ENCODE data around the gene KCNJ9. TPM values are rescaled to one million over a fixed set of nuclear protein-coding genes. Genes with fewer than 3 reads are reported as not detected.

The KCNJ9 gene
- under 0.01 and 0.13 TPM in 2 replicates for total RNA-seq

- H3K4me3 ChIP-seq (ENCODE audit: low read depth, low read length), result no peak within 1 kb of the TSS
- no peak for FAIRE-seq
- DNase-seq (ENCODE audit: low read depth), result no peak
- no peaks in the 10 kb centered on the region for H3K36me3 ChIP-seq (ENCODE audit: control insufficient read depth, insufficient read depth, low read length)
- no peak for TF ChIP-seq CTCF (IDR thresholded peaks at IDR 0.05; ENCODE audit: insufficient read depth, low read length, severe bottlenecking)
- H3K27me3 ChIP-seq (ENCODE audit: control insufficient read depth, insufficient read depth, low read length), result peaks cover 22% of the 10 kb centered on the region
Measured at GRCh38 chr1:160081261-160081936, at the start of gene KCNJ9. Gene KCNJ9 (plus strand): TSS chr1:160081538. CDS start chr1:160084031, 2,493 bp downstream.

GRCh38 chr1:160032165-160032820, 49.0 kb upstream of the KCNJ9 start:
- H3K4me3 ChIP-seq (ENCODE audit: low read depth, low read length), result peak overlapping the region; percentile 99
- no peaks in the 10 kb centered on the region for H3K27me3 ChIP-seq (ENCODE audit: control insufficient read depth, insufficient read depth, low read length)
- DNase-seq (ENCODE audit: low read depth) (peak; percentile 51), FAIRE-seq (no peak)
- no peaks in the 10 kb centered on the region for H3K36me3 ChIP-seq (ENCODE audit: control insufficient read depth, insufficient read depth, low read length)
- no peak for TF ChIP-seq CTCF (IDR thresholded peaks at IDR 0.05; ENCODE audit: insufficient read depth, low read length, severe bottlenecking)

- Histone ChIP-seq H3K36me3 (ENCODE audit: control insufficient read depth, insufficient read depth, low read length) (no peaks in the 10 kb centered on the region), H3K27me3 (ENCODE audit: control insufficient read depth, insufficient read depth, low read length) (no peaks in the 10 kb centered on the region), H3K4me3 (ENCODE audit: low read depth, low read length) (no peak overlapping the region)
- TF ChIP-seq CTCF (IDR thresholded peaks at IDR 0.05; ENCODE audit: insufficient read depth, low read length, severe bottlenecking), result no peak
- FAIRE-seq, result no peak
- DNase-seq (ENCODE audit: low read depth), result no peak
Measured at GRCh38 chr1:160040476-160040875, 40.9 kb upstream of the KCNJ9 start.

GRCh38 chr1:160043543-160043942, 37.8 kb upstream of the KCNJ9 start:
- H3K27me3 ChIP-seq (ENCODE audit: control insufficient read depth, insufficient read depth, low read length), result peaks cover 3% of the 10 kb centered on the region
- FAIRE-seq, result no peak
- H3K4me3 ChIP-seq (ENCODE audit: low read depth, low read length), result no peak overlapping the region
- no peaks in the 10 kb centered on the region for H3K36me3 ChIP-seq (ENCODE audit: control insufficient read depth, insufficient read depth, low read length)
- no peak for DNase-seq (ENCODE audit: low read depth)
- TF ChIP-seq CTCF (IDR thresholded peaks at IDR 0.05; ENCODE audit: insufficient read depth, low read length, severe bottlenecking), result no peak

- H3K36me3 ChIP-seq (ENCODE audit: control insufficient read depth, insufficient read depth, low read length), result no peaks in the 10 kb centered on the region
- H3K4me3 ChIP-seq (ENCODE audit: low read depth, low read length), result no peak overlapping the region
- DNase-seq (ENCODE audit: low read depth), result no peak
- peaks cover 3% of the 10 kb centered on the region for H3K27me3 ChIP-seq (ENCODE audit: control insufficient read depth, insufficient read depth, low read length)
- no peak for TF ChIP-seq CTCF (IDR thresholded peaks at IDR 0.05; ENCODE audit: insufficient read depth, low read length, severe bottlenecking)
- no peak for FAIRE-seq
Measured at GRCh38 chr1:160045653-160046052, 35.7 kb upstream of the KCNJ9 start.

Measured in bronchial epithelial cell (primary cell).